IPS-18c (cell line): ENCODE data around the gene NEO1.

Source experiments
- H3K4me3 ChIP-seq: 2 replicates; pipeline ENCODE4 v1.7.0; 2013; ENCODE audit warnings: low read depth, mild to moderate bottlenecking, low read length, moderate library complexity; ENCODE audit not compliant: insufficient read depth
- H3K9me3 ChIP-seq: one replicate; pipeline ENCODE4 v1.6.1; 2013; ENCODE audit warnings: mild to moderate bottlenecking, low read length, moderate library complexity; ENCODE audit not compliant: control insufficient read depth, insufficient read depth

The NEO1 gene

GRCh38 chr15:73116164-73116563 is 63.9 kb downstream of the NEO1 start:
- no peaks in the 10 kb centered on the region for H3K9me3 ChIP-seq
- H3K4me3 ChIP-seq = no peak overlapping the region

GRCh38 chr15:73118055-73118454 is 65.8 kb downstream of the NEO1 start:
- Histone ChIP-seq H3K4me3 (no peak overlapping the region), H3K9me3 (no peaks in the 10 kb centered on the region)

GRCh38 chr15:73119478-73119877 is 67.2 kb downstream of the NEO1 start:
- Histone ChIP-seq H3K4me3 (no peak overlapping the region), H3K9me3 (no peaks in the 10 kb centered on the region)

- no peak overlapping the region for H3K4me3 ChIP-seq
- H3K9me3 ChIP-seq = no peaks in the 10 kb centered on the region
Measured at GRCh38 chr15:73120269-73120668, 68.0 kb downstream of the NEO1 start.

- H3K4me3 ChIP-seq = no peak overlapping the region
- no peaks in the 10 kb centered on the region for H3K9me3 ChIP-seq
Measured at GRCh38 chr15:73125219-73125618, 73.0 kb downstream of the NEO1 start.

- H3K9me3 ChIP-seq = no peaks in the 10 kb centered on the region
- no peak overlapping the region for H3K4me3 ChIP-seq
Measured at GRCh38 chr15:73127302-73127936, 75.2 kb downstream of the NEO1 start.

GRCh38 chr15:73130830-73131229 is 78.6 kb downstream of the NEO1 start:
- Histone ChIP-seq H3K4me3 (no peak overlapping the region), H3K9me3 (no peaks in the 10 kb centered on the region)

GRCh38 chr15:73134196-73134595 is 81.9 kb downstream of the NEO1 start:
- Histone ChIP-seq H3K4me3 (no peak overlapping the region), H3K9me3 (no peaks in the 10 kb centered on the region)

- H3K9me3 ChIP-seq = no peaks in the 10 kb centered on the region
- no peak overlapping the region for H3K4me3 ChIP-seq
Measured at GRCh38 chr15:73139041-73139743, 86.9 kb downstream of the NEO1 start.

- H3K9me3 ChIP-seq = no peaks in the 10 kb centered on the region
- no peak overlapping the region for H3K4me3 ChIP-seq
Measured at GRCh38 chr15:73139744-73140553, 87.7 kb downstream of the NEO1 start.

GRCh38 chr15:73141216-73141900 is 89.1 kb downstream of the NEO1 start:
- no peak overlapping the region for H3K4me3 ChIP-seq
- H3K9me3 ChIP-seq = no peaks in the 10 kb centered on the region

GRCh38 chr15:73142802-73143762 is 90.8 kb downstream of the NEO1 start:
- Histone ChIP-seq H3K4me3 (no peak overlapping the region), H3K9me3 (no peaks in the 10 kb centered on the region)

GRCh38 chr15:73143763-73144155 is 91.5 kb downstream of the NEO1 start:
- H3K4me3 ChIP-seq = no peak overlapping the region
- H3K9me3 ChIP-seq = no peaks in the 10 kb centered on the region

GRCh38 chr15:73146419-73146818 is 94.2 kb downstream of the NEO1 start:
- Histone ChIP-seq H3K9me3 (no peaks in the 10 kb centered on the region), H3K4me3 (no peak overlapping the region)

GRCh38 chr15:73150831-73151230 is 98.6 kb downstream of the NEO1 start:
- Histone ChIP-seq H3K4me3 (no peak overlapping the region), H3K9me3 (no peaks in the 10 kb centered on the region)

- no peaks in the 10 kb centered on the region for H3K9me3 ChIP-seq
- H3K4me3 ChIP-seq = no peak overlapping the region
Measured at GRCh38 chr15:73153024-73153423, 100.8 kb downstream of the NEO1 start.

- Histone ChIP-seq H3K4me3 (no peak overlapping the region), H3K9me3 (no peaks in the 10 kb centered on the region)
Measured at GRCh38 chr15:73153447-73153846, 101.2 kb downstream of the NEO1 start.
